Duodenal mucosa (tissue), 2 donors: Measurements from ENCODE around the gene SEL1L3.

Experiments
- H3K27ac ChIP-seq: one replicate; pipeline ENCODE4 v1.7.0; 2013; ENCODE audit warnings: low read depth, low read length
- H3K27me3 ChIP-seq, 2 donors: one replicate each; pipeline ENCODE4 v1.7.0; 2013; ENCODE audit warnings: low read length in 2 of 2, control low read depth in 1 of 2; ENCODE audit not compliant: insufficient read depth in 2 of 2, control insufficient read depth in 1 of 2
- H3K36me3 ChIP-seq, 2 donors: one replicate each; pipeline ENCODE4 v1.7.0; 2013; ENCODE audit warnings: low read length in 2 of 2, control low read depth in 1 of 2; ENCODE audit not compliant: insufficient read depth in 2 of 2, control insufficient read depth in 1 of 2
- H3K4me1 ChIP-seq, 2 donors: one replicate each; pipeline ENCODE4 v1.7.0; 2013; ENCODE audit warnings: low read length in 2 of 2, control low read depth in 1 of 2; ENCODE audit not compliant: insufficient read depth in 2 of 2, control insufficient read depth in 1 of 2
- H3K4me3 ChIP-seq, 2 donors: one replicate each; pipeline ENCODE4 v1.7.0; 2013; ENCODE audit warnings: low read length in 2 of 2, low read depth in 1 of 2
- H3K9ac ChIP-seq, 2 donors: one replicate each; pipeline ENCODE4 v1.7.0; 2013; ENCODE audit warnings: low read length in 2 of 2, low read depth in 1 of 2
- H3K9me3 ChIP-seq, 2 donors: one replicate each; pipeline ENCODE4 v1.7.0; 2013; ENCODE audit warnings: low read length in 2 of 2, control low read depth in 1 of 2; ENCODE audit not compliant: control insufficient read depth in 1 of 2

SEL1L3 gene

GRCh38 chr4:25727711-25728493 is 134.9 kb downstream of the SEL1L3 start:
- H3K4me3 ChIP-seq = no peak overlapping the region
- no peaks in the 10 kb centered on the region for H3K4me1 ChIP-seq
- no peaks in the 10 kb centered on the region for H3K27me3 ChIP-seq
- H3K27ac ChIP-seq = no peak overlapping the region
- H3K36me3 ChIP-seq = no peaks in the 10 kb centered on the region
- H3K9me3 ChIP-seq = no peaks in the 10 kb centered on the region
- H3K9ac ChIP-seq = no peak overlapping the region

- no peak overlapping the region for H3K9ac ChIP-seq
- no peaks in the 10 kb centered on the region for H3K4me1 ChIP-seq
- no peak overlapping the region for H3K4me3 ChIP-seq
- no peaks in the 10 kb centered on the region for H3K9me3 ChIP-seq
- H3K27me3 ChIP-seq = no peaks in the 10 kb centered on the region
- H3K36me3 ChIP-seq = no peaks in the 10 kb centered on the region
- H3K27ac ChIP-seq = no peak overlapping the region
Measured at GRCh38 chr4:25725870-25726269, 136.9 kb downstream of the SEL1L3 start.

- H3K27ac ChIP-seq = no peak overlapping the region
- no peak overlapping the region for H3K4me3 ChIP-seq
- H3K4me1 ChIP-seq = no peaks in the 10 kb centered on the region
- no peak overlapping the region for H3K9ac ChIP-seq
- no peaks in the 10 kb centered on the region for H3K9me3 ChIP-seq
- no peaks in the 10 kb centered on the region for H3K27me3 ChIP-seq
- no peaks in the 10 kb centered on the region for H3K36me3 ChIP-seq
Measured at GRCh38 chr4:25723409-25723808, 139.4 kb downstream of the SEL1L3 start.

DNA sequence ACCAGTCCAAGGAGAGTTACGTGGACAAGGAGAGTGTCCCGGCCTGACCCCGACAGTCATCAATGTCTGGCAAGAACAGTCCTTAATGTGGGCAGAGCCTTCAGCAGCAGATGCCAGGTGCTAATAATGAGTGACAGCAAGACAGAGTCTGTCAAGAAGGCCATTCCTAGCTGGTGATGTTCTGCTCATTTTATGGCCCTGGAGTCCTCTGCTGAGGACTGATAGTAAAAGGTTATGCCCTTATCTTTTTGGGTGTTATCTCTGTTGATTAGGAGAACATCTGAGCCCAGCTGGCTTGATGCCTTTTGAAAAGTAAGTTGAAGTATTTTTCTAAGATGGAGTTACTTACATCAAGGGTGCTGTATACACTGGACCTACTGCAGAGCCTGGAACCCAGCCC is 139.8 kb downstream of the SEL1L3 start:
- no peaks in the 10 kb centered on the region for H3K9me3 ChIP-seq
- H3K27ac ChIP-seq = no peak overlapping the region
- no peak overlapping the region for H3K9ac ChIP-seq
- no peaks in the 10 kb centered on the region for H3K27me3 ChIP-seq
- no peak overlapping the region for H3K4me3 ChIP-seq
- no peaks in the 10 kb centered on the region for H3K4me1 ChIP-seq
- H3K36me3 ChIP-seq = no peaks in the 10 kb centered on the region

DNA sequence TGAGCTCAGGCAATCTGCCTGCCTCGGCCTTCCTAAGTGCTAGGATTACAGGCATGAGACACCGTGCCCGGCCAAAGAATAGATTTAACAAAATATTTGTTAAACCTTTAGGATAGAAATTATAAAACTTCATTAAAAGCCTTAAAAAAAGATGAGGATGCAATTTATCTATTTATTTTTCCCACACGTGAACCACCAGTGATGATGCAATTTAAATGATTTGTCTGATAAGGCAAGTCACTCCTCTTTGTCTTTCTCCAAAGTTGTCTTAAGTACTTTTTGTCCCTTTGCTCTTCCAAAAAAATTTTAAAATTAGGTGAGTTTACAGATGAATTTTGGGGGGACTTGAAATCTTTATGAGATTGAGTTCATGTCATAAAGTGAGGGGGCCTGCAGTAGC is 149.0 kb downstream of the SEL1L3 start:
- H3K4me1 ChIP-seq = no peaks in the 10 kb centered on the region

DNA sequence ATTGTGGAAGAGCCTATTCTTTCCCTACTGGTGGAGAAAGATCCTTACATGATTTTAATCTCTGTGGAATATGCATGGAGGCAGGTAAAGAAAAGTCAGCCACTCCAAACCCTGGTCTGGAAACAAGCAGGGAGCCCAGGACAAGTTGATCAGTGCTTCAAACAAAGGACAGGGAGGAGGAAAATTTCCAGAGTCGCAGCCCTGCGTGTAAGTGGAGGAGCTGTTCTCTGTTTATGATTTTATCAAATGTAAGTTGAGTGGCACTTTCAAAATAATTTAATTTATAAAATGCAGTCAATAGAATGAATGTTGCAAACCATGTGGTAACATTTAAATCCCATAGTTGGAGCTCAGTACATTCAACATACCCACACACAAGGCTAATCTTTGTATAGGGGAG is 150.2 kb downstream of the SEL1L3 start:
- H3K9me3 ChIP-seq = no peaks in the 10 kb centered on the region
- no peaks in the 10 kb centered on the region for H3K27me3 ChIP-seq
- no peaks in the 10 kb centered on the region for H3K4me1 ChIP-seq
- H3K4me3 ChIP-seq = no peak overlapping the region
- no peaks in the 10 kb centered on the region for H3K36me3 ChIP-seq
- H3K9ac ChIP-seq = no peak overlapping the region
- no peak overlapping the region for H3K27ac ChIP-seq

More for the DNA sequence above, 149.0 kb downstream of the SEL1L3 start:
- no peak overlapping the region for H3K27ac ChIP-seq
- H3K9me3 ChIP-seq = no peaks in the 10 kb centered on the region
- H3K4me3 ChIP-seq = no peak overlapping the region
- no peak overlapping the region for H3K9ac ChIP-seq
- H3K36me3 ChIP-seq = no peaks in the 10 kb centered on the region
- H3K27me3 ChIP-seq = no peaks in the 10 kb centered on the region

DNA sequence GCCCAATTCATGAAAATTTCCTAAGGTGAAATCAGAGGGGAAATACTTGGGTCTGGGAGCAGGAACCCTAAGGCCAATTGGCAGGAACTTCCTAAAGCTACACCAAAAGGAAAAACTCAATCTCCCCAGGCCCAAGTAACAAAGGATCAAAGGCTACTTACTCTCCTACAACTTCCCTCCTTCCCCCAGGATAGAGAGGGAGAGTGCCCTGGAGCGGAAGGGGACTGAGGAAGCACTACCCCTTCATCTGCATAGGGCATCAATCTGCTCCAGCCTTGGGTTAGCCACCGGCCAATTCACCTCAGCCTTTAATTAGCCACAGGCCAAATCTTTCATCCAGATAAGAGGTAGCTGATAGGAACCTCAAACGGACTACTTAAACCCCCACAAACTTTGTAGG is 152.2 kb downstream of the SEL1L3 start:
- Histone ChIP-seq H3K36me3 (no peaks in the 10 kb centered on the region), H3K9ac (no peak overlapping the region), H3K4me1 (no peaks in the 10 kb centered on the region), H3K4me3 (no peak overlapping the region), H3K27ac (no peak overlapping the region), H3K9me3 (no peaks in the 10 kb centered on the region), H3K27me3 (no peaks in the 10 kb centered on the region)

GRCh38 chr4:25704516-25704915 is 158.3 kb downstream of the SEL1L3 start:
- Histone ChIP-seq H3K36me3 (no peaks in the 10 kb centered on the region), H3K4me3 (no peak overlapping the region), H3K4me1 (peaks cover 16 to 20% of the 10 kb centered on the region in 2 donors), H3K27ac (no peak overlapping the region), H3K27me3 (no peaks in the 10 kb centered on the region), H3K9me3 (no peaks in the 10 kb centered on the region), H3K9ac (no peak overlapping the region)

GRCh38 chr4:25703731-25704388 is 158.9 kb downstream of the SEL1L3 start:
- Histone ChIP-seq H3K9ac (no peak overlapping the region), H3K27me3 (no peaks in the 10 kb centered on the region), H3K9me3 (no peaks in the 10 kb centered on the region), H3K36me3 (no peaks in the 10 kb centered on the region), H3K4me3 (no peak overlapping the region), H3K4me1 (peaks cover 16 to 20% of the 10 kb centered on the region in 2 donors), H3K27ac (no peak overlapping the region)

GRCh38 chr4:25702848-25703247 is 159.9 kb downstream of the SEL1L3 start:
- Histone ChIP-seq H3K27ac (no peak overlapping the region), H3K9ac (no peak overlapping the region), H3K27me3 (no peaks in the 10 kb centered on the region), H3K9me3 (no peaks in the 10 kb centered on the region), H3K4me3 (no peak overlapping the region), H3K4me1 (peaks cover 16 to 20% of the 10 kb centered on the region in 2 donors), H3K36me3 (no peaks in the 10 kb centered on the region)
